ENCODE measurements around the gene CD82. TPM values are rescaled to one million over a fixed set of nuclear protein-coding genes. Genes with fewer than 3 reads are reported as not detected.

Gene CD82
- total and polyA plus RNA-seq, 3 donors from 2014 or later, result 5.0 to 13.7 (median 13.0) TPM

DNA sequence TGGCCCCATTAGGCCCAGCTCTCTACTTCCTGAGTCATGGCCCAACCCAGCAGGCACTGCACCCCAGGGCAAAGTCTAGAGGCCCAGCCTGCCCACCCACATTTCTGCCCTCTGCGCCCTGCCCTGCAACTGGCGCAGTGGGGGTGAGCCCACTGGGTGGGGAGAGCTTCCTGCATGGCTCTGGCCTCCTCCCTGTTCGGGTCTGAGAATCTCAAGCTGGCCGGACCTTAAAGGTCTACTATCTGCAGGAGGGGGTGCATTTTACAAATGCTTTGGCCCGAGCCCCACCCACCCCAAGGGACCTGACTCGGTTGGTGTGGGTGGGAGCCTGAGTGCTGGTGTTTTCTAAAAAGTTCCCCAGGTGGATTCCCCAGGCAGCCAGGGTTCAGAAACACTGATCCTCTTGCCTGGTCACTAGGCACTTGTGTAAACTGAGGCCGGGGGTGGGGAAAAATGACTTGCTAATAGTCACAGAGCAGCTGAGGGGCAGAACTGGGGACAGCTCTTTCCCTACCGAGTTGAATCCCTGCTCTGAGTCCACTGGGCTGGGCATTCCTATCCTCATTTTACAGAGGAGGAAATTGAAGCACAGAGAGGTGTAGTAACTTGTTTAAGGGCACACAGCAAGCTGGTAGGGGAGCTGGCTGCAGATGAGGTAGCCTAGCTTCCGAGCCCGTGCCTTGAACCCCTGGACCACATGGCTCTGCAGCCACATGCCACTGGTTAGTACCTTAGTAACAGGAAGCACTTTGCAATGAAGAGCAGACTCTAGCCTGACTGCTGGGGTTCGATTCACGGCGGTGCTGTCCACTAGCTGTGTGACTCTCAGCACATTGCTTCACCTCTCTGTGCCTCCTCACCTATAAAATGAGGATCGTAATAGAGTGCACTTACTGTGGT is 36.3 kb downstream of the CD82 start:
- 76 to 78% methylated on average over 12 to 14 of the region's 14 CpGs for WGBS, 2 donors
- no peaks in the 10 kb centered on the region for H3K9me3 ChIP-seq
- no peak for TF ChIP-seq POLR2A (IDR thresholded peaks at IDR 0.05)
- TF ChIP-seq, protein P1, sequence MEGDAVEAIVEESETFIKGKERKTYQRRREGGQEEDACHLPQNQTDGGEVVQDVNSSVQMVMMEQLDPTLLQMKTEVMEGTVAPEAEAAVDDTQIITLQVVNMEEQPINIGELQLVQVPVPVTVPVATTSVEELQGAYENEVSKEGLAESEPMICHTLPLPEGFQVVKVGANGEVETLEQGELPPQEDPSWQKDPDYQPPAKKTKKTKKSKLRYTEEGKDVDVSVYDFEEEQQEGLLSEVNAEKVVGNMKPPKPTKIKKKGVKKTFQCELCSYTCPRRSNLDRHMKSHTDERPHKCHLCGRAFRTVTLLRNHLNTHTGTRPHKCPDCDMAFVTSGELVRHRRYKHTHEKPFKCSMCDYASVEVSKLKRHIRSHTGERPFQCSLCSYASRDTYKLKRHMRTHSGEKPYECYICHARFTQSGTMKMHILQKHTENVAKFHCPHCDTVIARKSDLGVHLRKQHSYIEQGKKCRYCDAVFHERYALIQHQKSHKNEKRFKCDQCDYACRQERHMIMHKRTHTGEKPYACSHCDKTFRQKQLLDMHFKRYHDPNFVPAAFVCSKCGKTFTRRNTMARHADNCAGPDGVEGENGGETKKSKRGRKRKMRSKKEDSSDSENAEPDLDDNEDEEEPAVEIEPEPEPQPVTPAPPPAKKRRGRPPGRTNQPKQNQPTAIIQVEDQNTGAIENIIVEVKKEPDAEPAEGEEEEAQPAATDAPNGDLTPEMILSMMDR (IDR thresholded peaks at IDR 0.05), result no peak
- H3K36me3 ChIP-seq (ENCODE audit: low read depth, missing control alignments), result no peaks in the 10 kb centered on the region
- peaks cover 9% of the 10 kb centered on the region for H3K4me1 ChIP-seq
- no peak overlapping the region for H3K27ac ChIP-seq
- H3K4me3 ChIP-seq, result no peak overlapping the region
- no peak for DNase-seq
- intact Hi-C loops (cut with DNase I; ENCODE audit: low total_unique reads), result no loop called here
- H3K27me3 ChIP-seq, result no peaks in the 10 kb centered on the region

DNA sequence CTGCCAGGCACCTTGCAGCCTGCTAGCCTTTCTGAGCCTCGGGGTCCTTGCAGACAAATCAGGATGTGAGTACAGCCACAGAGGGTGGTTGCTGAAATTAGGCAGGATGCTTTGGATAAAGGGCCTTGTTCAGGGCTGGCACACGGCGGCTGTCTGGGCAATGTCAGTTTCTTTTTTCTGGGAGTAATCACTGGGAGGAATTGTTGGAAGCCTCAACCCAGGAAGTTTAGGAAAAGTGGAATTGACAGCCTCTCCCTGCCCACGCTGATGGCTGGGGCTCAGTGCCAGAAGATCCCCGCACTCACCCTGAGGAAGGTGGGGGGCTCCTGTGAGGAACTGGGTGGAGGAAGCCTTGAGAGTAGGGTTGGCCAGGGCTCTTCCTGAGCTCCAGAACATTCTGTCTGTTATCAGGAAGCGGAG is 37.4 kb downstream of the CD82 start:
- H3K9me3 ChIP-seq, result no peaks in the 10 kb centered on the region
- H3K27me3 ChIP-seq, result no peaks in the 10 kb centered on the region
- H3K4me3 ChIP-seq, result no peak overlapping the region
- 66 to 78% methylated on average over 5 to 6 of the region's 6 CpGs for WGBS, 2 donors
- DNase-seq, result no peak
- intact Hi-C loops (cut with DNase I; ENCODE audit: low total_unique reads), result no loop called here
- no peak overlapping the region for H3K27ac ChIP-seq
- TF ChIP-seq POLR2A (IDR thresholded peaks at IDR 0.05), result no peak
- TF ChIP-seq, protein P1 (IDR thresholded peaks at IDR 0.05), result no peak
- no peaks in the 10 kb centered on the region for H3K36me3 ChIP-seq (ENCODE audit: low read depth, missing control alignments)
- no peaks in the 10 kb centered on the region for H3K4me1 ChIP-seq

DNA sequence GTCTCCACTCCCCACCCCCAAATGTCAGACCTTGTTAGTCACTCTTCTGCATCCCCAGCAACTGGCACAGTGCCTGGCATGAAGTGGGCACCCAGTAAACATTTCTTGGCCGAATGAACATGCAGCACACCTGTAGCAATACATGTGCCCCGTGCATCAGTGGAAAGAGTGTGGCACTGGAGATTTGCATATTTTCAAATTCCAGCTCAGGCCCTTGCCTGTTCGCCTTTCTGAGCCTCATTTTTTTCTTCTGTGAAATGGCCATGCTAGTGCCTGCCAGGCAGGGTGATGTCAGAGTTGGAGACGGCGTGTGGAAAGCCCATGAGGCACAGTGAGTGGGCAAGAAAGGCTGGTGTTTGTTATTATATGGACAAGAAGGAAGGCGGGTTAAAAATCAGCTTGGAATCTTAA is 38.7 kb downstream of the CD82 start:
- 65 to 86% methylated on average over 6 of the region's 6 CpGs for WGBS, 2 donors

DNA sequence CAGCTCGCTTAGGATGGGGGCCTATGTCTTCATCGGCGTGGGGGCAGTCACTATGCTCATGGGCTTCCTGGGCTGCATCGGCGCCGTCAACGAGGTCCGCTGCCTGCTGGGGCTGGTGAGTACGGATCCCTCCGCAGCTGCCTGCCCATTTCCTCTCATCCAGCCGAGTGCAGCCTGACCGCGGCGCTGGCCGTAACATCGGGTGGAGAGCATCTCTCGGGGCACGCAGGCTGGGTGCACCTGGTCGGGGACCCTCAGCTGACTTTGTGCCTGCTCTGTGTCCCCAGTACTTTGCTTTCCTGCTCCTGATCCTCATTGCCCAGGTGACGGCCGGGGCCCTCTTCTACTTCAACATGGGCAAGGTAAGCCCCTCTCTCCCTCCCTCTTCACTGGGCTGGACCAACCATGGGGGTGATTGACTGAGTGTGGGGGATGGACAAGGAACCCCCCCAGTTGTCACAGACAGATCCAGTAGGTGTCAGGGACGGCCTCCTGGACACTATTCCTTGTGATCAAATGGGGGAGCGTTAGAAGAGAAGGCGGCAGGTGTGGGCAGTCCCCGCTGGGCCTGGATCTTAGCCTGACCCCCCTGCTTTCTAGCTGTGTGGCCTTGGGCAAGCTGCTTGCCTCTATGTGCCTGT is 39.7 kb downstream of the CD82 start:
- H3K9me3 ChIP-seq, result no peaks in the 10 kb centered on the region
- H3K36me3 ChIP-seq (ENCODE audit: low read depth, missing control alignments), result no peaks in the 10 kb centered on the region
- TF ChIP-seq POLR2A (IDR thresholded peaks at IDR 0.05), result no peak
- TF ChIP-seq, protein P1 (IDR thresholded peaks at IDR 0.05), result no peak
- intact Hi-C loops (cut with DNase I; ENCODE audit: low total_unique reads), result no loop called here
- H3K4me3 ChIP-seq, result no peak overlapping the region
- no peak overlapping the region for H3K27ac ChIP-seq
- 69 to 80% methylated on average over 20 to 25 of the region's 25 CpGs for WGBS, 2 donors
- no peaks in the 10 kb centered on the region for H3K4me1 ChIP-seq
- H3K27me3 ChIP-seq, result no peaks in the 10 kb centered on the region
- DNase-seq, result no peak

More for the DNA sequence above, 38.7 kb downstream of the CD82 start:
- intact Hi-C loops (cut with DNase I; ENCODE audit: low total_unique reads), result no loop called here
- Histone ChIP-seq H3K27ac (no peak overlapping the region), H3K4me1 (no peaks in the 10 kb centered on the region), H3K9me3 (no peaks in the 10 kb centered on the region), H3K27me3 (no peaks in the 10 kb centered on the region), H3K4me3 (no peak overlapping the region), H3K36me3 (ENCODE audit: low read depth, missing control alignments) (no peaks in the 10 kb centered on the region)
- DNase-seq, result no peak
- no peak for TF ChIP-seq POLR2A (IDR thresholded peaks at IDR 0.05)
- TF ChIP-seq, protein P1 (IDR thresholded peaks at IDR 0.05), result no peak
